Measurements from ENCODE around the gene PCDHGB4. TPM values are rescaled to one million over a fixed set of nuclear protein-coding genes. Genes with fewer than 3 reads are reported as not detected.

Gene PCDHGB4
- total RNA-seq, 2 donors from 2014 or later = 10.7 to 13.9 TPM

DNA sequence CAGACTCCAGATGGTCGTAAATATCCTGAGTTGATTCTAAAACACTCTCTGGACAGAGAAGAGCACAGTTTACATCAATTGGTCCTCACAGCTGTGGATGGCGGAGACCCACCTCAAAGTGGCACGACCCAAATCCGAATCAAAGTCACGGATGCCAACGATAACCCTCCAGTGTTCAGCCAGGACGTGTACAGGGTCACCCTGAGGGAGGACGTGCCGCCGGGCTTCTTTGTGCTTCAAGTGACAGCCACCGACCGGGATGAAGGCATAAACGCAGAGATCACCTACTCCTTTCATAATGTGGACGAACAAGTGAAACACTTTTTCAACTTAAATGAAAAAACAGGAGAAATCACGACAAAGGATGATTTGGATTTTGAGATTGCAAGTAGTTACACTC, 26.8 kb upstream of the PCDHGB4 start:
- H3K4me1 Mint-ChIP-seq = no peaks in the 10 kb centered on the region
- no peak overlapping the region for H3K4me3 Mint-ChIP-seq

DNA sequence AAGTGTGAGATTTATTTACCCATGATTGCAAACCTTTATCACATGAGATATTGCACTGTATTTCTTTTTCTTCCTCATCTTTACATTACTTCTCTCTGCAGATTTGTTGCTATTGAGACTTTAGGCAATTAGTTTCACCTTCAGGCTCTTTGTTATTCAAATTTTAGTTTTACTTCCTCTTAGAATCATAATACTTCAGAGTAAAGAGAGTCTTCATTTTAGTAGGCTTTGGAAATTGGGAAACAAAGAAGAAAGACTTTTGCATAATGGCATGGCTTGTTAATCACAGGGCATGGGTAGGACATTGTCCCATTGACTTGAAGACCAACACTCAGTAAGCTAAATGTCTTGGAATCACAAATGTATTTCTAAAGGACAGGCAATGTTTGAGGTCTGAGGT, 24.8 kb upstream of the PCDHGB4 start:
- no peaks in the 10 kb centered on the region for H3K27me3 Mint-ChIP-seq (ENCODE audit: insufficient read depth)
- H3K36me3 Mint-ChIP-seq (ENCODE audit: low read depth) = peaks cover 51% of the 10 kb centered on the region
- Histone ChIP-seq H3K27ac (ENCODE audit: low read depth, low read length) (no peak overlapping the region), H3K9ac (ENCODE audit: extremely low read depth, low read length, poor library complexity, severe bottlenecking) (no peak overlapping the region), H3K4me1 (ENCODE audit: control insufficient read depth, insufficient read depth, low read length) (no peaks in the 10 kb centered on the region), H3K36me3 (ENCODE audit: control insufficient read depth, insufficient read depth, low read length) (no peaks in the 10 kb centered on the region), H3K4me3 (ENCODE audit: low read length) (no peak overlapping the region), H3K27me3 (ENCODE audit: control insufficient read depth, insufficient read depth, low read length, poor library complexity, severe bottlenecking) (no peaks in the 10 kb centered on the region), H3K9me3 (ENCODE audit: control insufficient read depth, low read length) (peaks cover 57% of the 10 kb centered on the region)
- DNase-seq = no peak
- peaks cover 73% of the 10 kb centered on the region for H3K9me3 Mint-ChIP-seq
- H3K27ac Mint-ChIP-seq = no peak overlapping the region
- no peaks in the 10 kb centered on the region for H3K4me1 Mint-ChIP-seq
- H3K4me3 Mint-ChIP-seq = no peak overlapping the region
- TF ChIP-seq, protein P1, sequence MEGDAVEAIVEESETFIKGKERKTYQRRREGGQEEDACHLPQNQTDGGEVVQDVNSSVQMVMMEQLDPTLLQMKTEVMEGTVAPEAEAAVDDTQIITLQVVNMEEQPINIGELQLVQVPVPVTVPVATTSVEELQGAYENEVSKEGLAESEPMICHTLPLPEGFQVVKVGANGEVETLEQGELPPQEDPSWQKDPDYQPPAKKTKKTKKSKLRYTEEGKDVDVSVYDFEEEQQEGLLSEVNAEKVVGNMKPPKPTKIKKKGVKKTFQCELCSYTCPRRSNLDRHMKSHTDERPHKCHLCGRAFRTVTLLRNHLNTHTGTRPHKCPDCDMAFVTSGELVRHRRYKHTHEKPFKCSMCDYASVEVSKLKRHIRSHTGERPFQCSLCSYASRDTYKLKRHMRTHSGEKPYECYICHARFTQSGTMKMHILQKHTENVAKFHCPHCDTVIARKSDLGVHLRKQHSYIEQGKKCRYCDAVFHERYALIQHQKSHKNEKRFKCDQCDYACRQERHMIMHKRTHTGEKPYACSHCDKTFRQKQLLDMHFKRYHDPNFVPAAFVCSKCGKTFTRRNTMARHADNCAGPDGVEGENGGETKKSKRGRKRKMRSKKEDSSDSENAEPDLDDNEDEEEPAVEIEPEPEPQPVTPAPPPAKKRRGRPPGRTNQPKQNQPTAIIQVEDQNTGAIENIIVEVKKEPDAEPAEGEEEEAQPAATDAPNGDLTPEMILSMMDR (conservative IDR thresholded peaks at IDR 0.05) = no peak

More for the DNA sequence above, 26.8 kb upstream of the PCDHGB4 start:
- H3K36me3 ChIP-seq (ENCODE audit: control insufficient read depth, insufficient read depth, low read length) = no peaks in the 10 kb centered on the region
- peaks cover 59% of the 10 kb centered on the region for H3K9me3 ChIP-seq (ENCODE audit: control insufficient read depth, low read length)
- DNase-seq = no peak
- TF ChIP-seq, protein P1 (conservative IDR thresholded peaks at IDR 0.05) = no peak
- H3K27me3 ChIP-seq (ENCODE audit: control insufficient read depth, insufficient read depth, low read length, poor library complexity, severe bottlenecking) = no peaks in the 10 kb centered on the region
- Mint-ChIP-seq H3K9me3 (peaks cover 78% of the 10 kb centered on the region), H3K27me3 (ENCODE audit: insufficient read depth) (no peaks in the 10 kb centered on the region), H3K27ac (no peak overlapping the region), H3K36me3 (ENCODE audit: low read depth) (peaks cover 58% of the 10 kb centered on the region)
- H3K27ac ChIP-seq (ENCODE audit: low read depth, low read length) = no peak overlapping the region
- H3K4me3 ChIP-seq (ENCODE audit: low read length) = no peak overlapping the region
- WGBS, 2 experiments (ENCODE audit: insufficient coverage in 1 of 2, insufficient read length in 1 of 2) = 89 to 95% methylated on average over 14 to 15 of the region's 15 CpGs
- H3K9ac ChIP-seq (ENCODE audit: extremely low read depth, low read length, poor library complexity, severe bottlenecking) = no peak overlapping the region
- no peaks in the 10 kb centered on the region for H3K4me1 ChIP-seq (ENCODE audit: control insufficient read depth, insufficient read depth, low read length)

DNA sequence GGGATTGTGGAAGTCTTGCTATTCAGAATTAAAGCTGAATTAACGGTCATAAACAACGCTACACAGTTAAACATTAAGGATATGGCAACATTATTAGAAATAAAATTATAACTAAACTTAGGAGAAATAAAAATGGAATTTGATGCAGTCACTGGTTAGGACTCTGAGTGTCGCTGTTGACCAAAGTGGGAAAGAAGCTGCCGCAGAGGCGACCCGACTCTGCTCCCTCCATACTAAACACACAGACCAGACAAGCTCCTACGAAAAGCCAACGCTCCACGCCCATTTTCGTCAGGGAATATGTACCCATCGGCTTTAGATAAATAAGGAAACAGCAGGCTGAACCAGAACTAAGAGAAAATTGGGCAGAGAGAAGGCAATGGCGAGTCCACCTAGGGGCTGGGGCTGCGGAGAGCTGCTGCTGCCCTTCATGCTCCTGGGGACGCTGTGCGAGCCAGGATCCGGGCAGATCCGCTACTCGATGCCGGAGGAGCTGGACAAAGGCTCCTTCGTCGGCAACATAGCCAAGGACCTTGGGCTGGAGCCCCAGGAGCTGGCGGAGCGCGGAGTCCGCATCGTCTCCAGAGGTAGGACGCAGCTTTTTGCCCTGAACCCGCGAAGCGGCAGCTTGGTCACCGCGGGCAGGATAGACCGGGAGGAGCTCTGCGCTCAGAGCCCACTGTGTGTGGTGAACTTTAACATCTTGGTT, 23.4 kb upstream of the PCDHGB4 start, which contains the start of gene PCDHGA5:
PCDHGA5 (plus strand) TSS at position 211 of the 709 bp plus-strand sequence; CDS start at position 380, 169 bp downstream.
- Histone ChIP-seq H3K27ac (ENCODE audit: low read depth, low read length) (no peak within 1 kb of the TSS), H3K4me1 (ENCODE audit: control insufficient read depth, insufficient read depth, low read length) (no peaks in the 10 kb centered on the region), H3K27me3 (ENCODE audit: control insufficient read depth, insufficient read depth, low read length, poor library complexity, severe bottlenecking) (no peaks in the 10 kb centered on the region), H3K36me3 (ENCODE audit: control insufficient read depth, insufficient read depth, low read length) (no peaks in the 10 kb centered on the region), H3K9ac (ENCODE audit: extremely low read depth, low read length, poor library complexity, severe bottlenecking) (no peak within 1 kb of the TSS), H3K9me3 (ENCODE audit: control insufficient read depth, low read length) (peaks cover 47% of the 10 kb centered on the region), H3K4me3 (ENCODE audit: low read length) (no peak within 1 kb of the TSS)
- H3K4me3 Mint-ChIP-seq = no peak within 1 kb of the TSS
- H3K27ac Mint-ChIP-seq = no peak within 1 kb of the TSS
- no peaks in the 10 kb centered on the region for H3K27me3 Mint-ChIP-seq (ENCODE audit: insufficient read depth)
- DNase-seq = no peak
- H3K36me3 Mint-ChIP-seq (ENCODE audit: low read depth) = peaks cover 50% of the 10 kb centered on the region
- TF ChIP-seq, protein P1 (conservative IDR thresholded peaks at IDR 0.05) = no peak
- 96% methylated on average over 28 to 33 of the region's 34 CpGs for WGBS, 2 experiments (ENCODE audit: insufficient coverage in 1 of 2, insufficient read length in 1 of 2)
- H3K4me1 Mint-ChIP-seq = no peaks in the 10 kb centered on the region
- H3K9me3 Mint-ChIP-seq = peaks cover 68% of the 10 kb centered on the region

Measured in endodermal cell (in vitro differentiated cells).